Activated CD8-positive, alpha-beta memory T cell treated with anti-CD3 and anti-CD28 coated beads, Interleukin-2, amount 50 U/mL, for 1 hour (primary cell): ENCODE measurements around the gene GTF2H2C.
A peak's percentile ranks its signal among the peaks of the same experiment; 100 is the strongest.
"Not testable (repeated sequence)": the region's sequence is repeated elsewhere in the genome, so short reads cannot be mapped to it uniquely, and the experiment has no call there.

Experiments used
- DNase-seq: peaks from one replicate; pipeline ENCODE4 v3.0.0-alpha.2; 2020; ENCODE audit errors: extremely low read depth

Gene GTF2H2C

GRCh38 chr5:69559908-69560330 is at the start of gene GTF2H2C:
Gene GTF2H2C, plus strand, starts transcription at chr5:69560191. Its CDS starts 4,942 bp downstream, at chr5:69565133.
- peak; percentile 43 for DNase-seq

GRCh38 chr5:69510694-69511093 is 49.3 kb upstream of the GTF2H2C start:
- DNase-seq = no peak

GRCh38 chr5:69512740-69513260 is 47.2 kb upstream of the GTF2H2C start:
- DNase-seq = no peak

GRCh38 chr5:69515570-69515969 is 44.4 kb upstream of the GTF2H2C start:
- not testable (repeated sequence) for DNase-seq

- no peak for DNase-seq
Measured at GRCh38 chr5:69516769-69517168, 43.2 kb upstream of the GTF2H2C start.

- no peak for DNase-seq
Measured at GRCh38 chr5:69517763-69518212, 42.2 kb upstream of the GTF2H2C start.

- no peak for DNase-seq
Measured at GRCh38 chr5:69519285-69519684, 40.7 kb upstream of the GTF2H2C start.

GRCh38 chr5:69522035-69522434 is 38.0 kb upstream of the GTF2H2C start:
- DNase-seq = no peak

- no peak for DNase-seq
Measured at GRCh38 chr5:69525490-69525889, 34.5 kb upstream of the GTF2H2C start.

GRCh38 chr5:69526660-69527059 is 33.3 kb upstream of the GTF2H2C start:
- no peak for DNase-seq

GRCh38 chr5:69527128-69527770 is 32.7 kb upstream of the GTF2H2C start:
- no peak for DNase-seq

- DNase-seq = no peak
Measured at GRCh38 chr5:69528035-69528434, 32.0 kb upstream of the GTF2H2C start.

GRCh38 chr5:69528609-69529008 is 31.4 kb upstream of the GTF2H2C start:
- no peak for DNase-seq

GRCh38 chr5:69530561-69531405 is 29.2 kb upstream of the GTF2H2C start:
- no peak for DNase-seq

GRCh38 chr5:69531406-69531801 is 28.6 kb upstream of the GTF2H2C start:
- DNase-seq = no peak

GRCh38 chr5:69537911-69538310 is 22.1 kb upstream of the GTF2H2C start:
- DNase-seq = not testable (repeated sequence)

GRCh38 chr5:69538735-69539134 is 21.3 kb upstream of the GTF2H2C start:
- DNase-seq = not testable (repeated sequence)

GRCh38 chr5:69541347-69541746 is 18.6 kb upstream of the GTF2H2C start:
- DNase-seq = not testable (repeated sequence)

- DNase-seq = not testable (repeated sequence)
Measured at GRCh38 chr5:69542838-69543618, 17.0 kb upstream of the GTF2H2C start.

- not testable (repeated sequence) for DNase-seq
Measured at GRCh38 chr5:69544602-69545001, 15.4 kb upstream of the GTF2H2C start.

- DNase-seq = not testable (repeated sequence)
Measured at GRCh38 chr5:69560587-69561431, 818 bp downstream of the GTF2H2C start.
